DOHH2 (cell line): ENCODE measurements around the gene EGFLAM.

ENCODE experiments used
- H3F3A ChIP-seq: fragments of 200-600 bp; sonication (generic), shearing (Covaris generic); 2 replicates; pipeline ENCODE4 v1.6.0; 2016; ENCODE audit warnings: antibody characterized with exemption, mild to moderate bottlenecking; ENCODE audit not compliant: control insufficient read depth, insufficient read depth
- H3K27ac ChIP-seq: fragments of 200-600 bp; sonication (generic); 2 replicates; pipeline ENCODE4 v1.5.1; 2014; ENCODE audit warnings: low read depth, mild to moderate bottlenecking, low read length, moderate library complexity
- H3K27me3 ChIP-seq: fragments of 200-600 bp; sonication (generic); 2 replicates; pipeline ENCODE4 v1.6.1; 2014; ENCODE audit warnings: mild to moderate bottlenecking, low read length, mixed read lengths; ENCODE audit not compliant: control insufficient read depth
- H3K36me3 ChIP-seq: fragments of 200-600 bp; sonication (generic); 2 replicates; pipeline ENCODE4 v1.6.1; 2014; ENCODE audit warnings: mild to moderate bottlenecking, low read length, moderate library complexity, mixed read lengths; ENCODE audit not compliant: control insufficient read depth
- H3K4me1 ChIP-seq: fragments of 200-600 bp; sonication (generic); 2 replicates; pipeline ENCODE4 v1.6.1; 2014; ENCODE audit warnings: mild to moderate bottlenecking, low read length, mixed read lengths; ENCODE audit not compliant: control insufficient read depth
- H3K4me2 ChIP-seq: fragments of 200-600 bp; sonication (generic); 2 replicates; pipeline ENCODE4 v1.6.0; 2014; ENCODE audit warnings: mild to moderate bottlenecking, low read length, moderate library complexity
- H3K4me3 ChIP-seq: fragments of 200-600 bp; sonication (generic); 2 replicates; pipeline ENCODE4 v1.5.1; 2014; ENCODE audit warnings: mild to moderate bottlenecking, low read length, mixed read lengths
- H3K79me2 ChIP-seq: fragments of 200-600 bp; sonication (generic); 2 replicates; pipeline ENCODE4 v1.6.1; 2014; ENCODE audit warnings: mild to moderate bottlenecking, low read length, mixed read lengths; ENCODE audit not compliant: control insufficient read depth
- H3K9me2 ChIP-seq: fragments of 200-600 bp; sonication (generic); replicated peaks from 2 replicates; pipeline ENCODE4 v1.6.1; 2014; ENCODE audit warnings: mild to moderate bottlenecking, low read length, mixed read lengths; ENCODE audit not compliant: control insufficient read depth
- H3K9me3 ChIP-seq: fragments of 200-600 bp; sonication (generic); 2 replicates; pipeline ENCODE4 v1.6.1; 2014; ENCODE audit warnings: antibody characterized with exemption, low read length, mixed read lengths; ENCODE audit not compliant: control insufficient read depth, insufficient read depth
- H4K20me1 ChIP-seq: fragments of 200-600 bp; sonication (generic); 2 replicates; pipeline ENCODE4 v1.6.0; 2014; ENCODE audit warnings: low read depth, mild to moderate bottlenecking, antibody characterized with exemption, low read length, moderate library complexity; ENCODE audit not compliant: control insufficient read depth, insufficient read depth
- CTCF ChIP-seq: fragments of 200-600 bp; sonication (generic); IDR thresholded peaks from one replicate; pipeline ENCODE4 v1.5.1; 2014; ENCODE audit warnings: antibody characterized with exemption, mild to moderate bottlenecking, low read depth, low read length; ENCODE audit not compliant: poor library complexity, severe bottlenecking
- EZH2phosphoT487 ChIP-seq: fragments of 200-600 bp; sonication (generic); IDR thresholded peaks from 2 replicates; pipeline ENCODE4 v1.6.1; 2017; ENCODE audit warnings: borderline replicate concordance, mild to moderate bottlenecking, antibody characterized with exemption, low read length, moderate library complexity, mixed read lengths

Gene EGFLAM

GRCh38 chr5:38403877-38404635, 145.7 kb downstream of the EGFLAM start:
- Histone ChIP-seq H3K79me2 (no peaks in the 10 kb centered on the region), H4K20me1 (no peaks in the 10 kb centered on the region), H3F3A (no peaks in the 10 kb centered on the region), H3K9me2 (no peaks in the 10 kb centered on the region), H3K4me2 (no peak overlapping the region), H3K27ac (no peak overlapping the region), H3K9me3 (no peaks in the 10 kb centered on the region), H3K27me3 (peaks cover 6% of the 10 kb centered on the region; the same call in 1 of the 2 replicates), H3K36me3 (no peaks in the 10 kb centered on the region), H3K4me1 (no peaks in the 10 kb centered on the region), H3K4me3 (no peak overlapping the region)
- TF ChIP-seq EZH2phosphoT487: no peak
- TF ChIP-seq CTCF: no peak

GRCh38 chr5:38404667-38405276, 146.4 kb downstream of the EGFLAM start:
- no peaks in the 10 kb centered on the region for H3K9me2 ChIP-seq
- no peaks in the 10 kb centered on the region for H3K36me3 ChIP-seq
- no peak overlapping the region for H3K4me2 ChIP-seq
- H3K27me3 ChIP-seq: peaks cover 6% of the 10 kb centered on the region; the same call in 1 of the 2 replicates
- H3K9me3 ChIP-seq: no peaks in the 10 kb centered on the region
- TF ChIP-seq CTCF (peak; percentile 31), EZH2phosphoT487 (no peak)
- H4K20me1 ChIP-seq: no peaks in the 10 kb centered on the region
- H3K4me1 ChIP-seq: no peaks in the 10 kb centered on the region
- H3F3A ChIP-seq: no peaks in the 10 kb centered on the region
- no peak overlapping the region for H3K27ac ChIP-seq
- no peaks in the 10 kb centered on the region for H3K79me2 ChIP-seq
- H3K4me3 ChIP-seq: no peak overlapping the region

- Histone ChIP-seq H3K27ac (no peak overlapping the region), H3K79me2 (no peaks in the 10 kb centered on the region), H3K9me3 (no peaks in the 10 kb centered on the region), H3F3A (no peaks in the 10 kb centered on the region), H4K20me1 (no peaks in the 10 kb centered on the region), H3K4me3 (no peak overlapping the region), H3K36me3 (no peaks in the 10 kb centered on the region), H3K4me2 (no peak overlapping the region), H3K4me1 (no peaks in the 10 kb centered on the region), H3K27me3 (peaks cover 2% of the 10 kb centered on the region; the same call in 1 of the 2 replicates), H3K9me2 (no peaks in the 10 kb centered on the region)
- TF ChIP-seq EZH2phosphoT487: no peak
- no peak for TF ChIP-seq CTCF
Observed at GRCh38 chr5:38408446-38409198, 150.3 kb downstream of the EGFLAM start.
